ENCODE measurements around the gene GALNT16. TPM values are rescaled to one million over a fixed set of nuclear protein-coding genes. Genes with fewer than 3 reads are reported as not detected.

The GALNT16 gene
- total RNA-seq, 1 donor from 2014 or later: 0.35 TPM

DNA sequence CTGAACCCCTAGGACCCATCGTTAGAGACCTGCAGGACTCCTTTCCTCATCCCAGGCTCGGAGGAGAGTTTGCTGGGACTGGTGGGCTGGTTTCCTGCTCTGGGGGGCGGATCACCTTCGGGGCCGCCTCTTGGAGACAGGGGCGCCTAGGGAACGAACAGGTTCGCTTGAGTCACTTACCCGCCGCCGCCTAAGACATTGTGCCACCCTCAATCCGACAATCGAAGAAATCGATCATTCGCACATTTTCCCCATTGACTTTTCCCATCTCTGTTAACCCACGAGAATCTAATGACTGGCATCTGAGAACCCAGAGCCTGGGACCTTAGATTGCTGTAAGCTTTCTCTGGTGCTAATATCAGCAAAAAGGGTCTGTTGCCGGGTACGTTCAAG, 138.9 kb downstream of the GALNT16 start:
- DNase-seq (ENCODE audit: low read depth): no peak
- TF ChIP-seq, protein P1, sequence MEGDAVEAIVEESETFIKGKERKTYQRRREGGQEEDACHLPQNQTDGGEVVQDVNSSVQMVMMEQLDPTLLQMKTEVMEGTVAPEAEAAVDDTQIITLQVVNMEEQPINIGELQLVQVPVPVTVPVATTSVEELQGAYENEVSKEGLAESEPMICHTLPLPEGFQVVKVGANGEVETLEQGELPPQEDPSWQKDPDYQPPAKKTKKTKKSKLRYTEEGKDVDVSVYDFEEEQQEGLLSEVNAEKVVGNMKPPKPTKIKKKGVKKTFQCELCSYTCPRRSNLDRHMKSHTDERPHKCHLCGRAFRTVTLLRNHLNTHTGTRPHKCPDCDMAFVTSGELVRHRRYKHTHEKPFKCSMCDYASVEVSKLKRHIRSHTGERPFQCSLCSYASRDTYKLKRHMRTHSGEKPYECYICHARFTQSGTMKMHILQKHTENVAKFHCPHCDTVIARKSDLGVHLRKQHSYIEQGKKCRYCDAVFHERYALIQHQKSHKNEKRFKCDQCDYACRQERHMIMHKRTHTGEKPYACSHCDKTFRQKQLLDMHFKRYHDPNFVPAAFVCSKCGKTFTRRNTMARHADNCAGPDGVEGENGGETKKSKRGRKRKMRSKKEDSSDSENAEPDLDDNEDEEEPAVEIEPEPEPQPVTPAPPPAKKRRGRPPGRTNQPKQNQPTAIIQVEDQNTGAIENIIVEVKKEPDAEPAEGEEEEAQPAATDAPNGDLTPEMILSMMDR (conservative IDR thresholded peaks at IDR 0.05; ENCODE audit: low read depth, low read length): no peak
- H3K4me3 ChIP-seq (ENCODE audit: low read depth, low read length): peak overlapping the region; percentile 80

- TF ChIP-seq, protein P1 (conservative IDR thresholded peaks at IDR 0.05; ENCODE audit: low read depth, low read length): no peak
- peak overlapping the region; percentile 80 for H3K4me3 ChIP-seq (ENCODE audit: low read depth, low read length)
- no peak for DNase-seq (ENCODE audit: low read depth)
Measured at GRCh38 chr14:69399750-69400149, 139.8 kb downstream of the GALNT16 start.

- DNase-seq (ENCODE audit: low read depth): no peak
- TF ChIP-seq, protein P1 (conservative IDR thresholded peaks at IDR 0.05; ENCODE audit: low read depth, low read length): no peak
- H3K4me3 ChIP-seq (ENCODE audit: low read depth, low read length): peak overlapping the region; percentile 80
Measured at GRCh38 chr14:69400154-69400553, 140.2 kb downstream of the GALNT16 start.

GRCh38 chr14:69401841-69402240, 141.9 kb downstream of the GALNT16 start:
- H3K4me3 ChIP-seq (ENCODE audit: low read depth, low read length): peak overlapping the region; percentile 80
- DNase-seq (ENCODE audit: low read depth): no peak
- TF ChIP-seq, protein P1 (conservative IDR thresholded peaks at IDR 0.05; ENCODE audit: low read depth, low read length): no peak

DNA sequence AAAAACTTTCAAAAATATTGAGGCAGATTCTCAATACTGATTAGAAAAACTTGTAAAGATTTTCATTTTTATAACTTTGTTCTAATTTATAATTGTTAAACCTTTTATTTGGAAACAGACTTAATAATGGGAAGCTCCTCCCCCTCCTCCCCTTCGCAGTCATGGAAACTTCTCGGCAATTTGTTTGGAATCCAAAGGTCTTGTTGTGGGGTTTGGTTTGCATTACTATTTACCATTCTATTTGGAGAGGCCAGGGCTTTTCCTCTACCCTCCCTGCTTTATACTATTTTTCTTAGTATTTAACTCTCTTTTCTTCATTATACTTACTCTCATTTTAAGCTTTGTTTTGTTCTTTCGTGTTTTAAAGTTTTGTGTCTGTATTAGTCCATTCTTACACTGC, 144.5 kb downstream of the GALNT16 start:
- TF ChIP-seq, protein P1 (conservative IDR thresholded peaks at IDR 0.05; ENCODE audit: low read depth, low read length): no peak
- no peak for DNase-seq (ENCODE audit: low read depth)

DNA sequence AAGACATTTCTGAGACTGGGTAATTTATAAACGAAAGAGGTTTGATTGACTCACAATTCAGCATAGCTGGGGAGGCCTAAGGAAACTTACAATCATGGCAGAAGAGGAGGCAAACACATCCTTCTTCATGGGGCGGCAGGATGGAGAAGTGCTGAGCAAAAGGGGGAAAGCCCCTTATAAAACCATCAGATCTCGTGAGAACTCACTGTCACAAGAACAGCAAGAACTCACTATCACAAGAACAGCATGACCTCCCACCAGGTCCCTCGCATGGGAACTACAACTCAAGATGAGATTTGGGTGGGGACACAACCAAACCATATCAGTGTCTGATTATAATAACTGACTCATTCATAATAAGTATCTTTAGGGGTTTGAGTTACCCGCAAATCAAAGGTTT, 144.9 kb downstream of the GALNT16 start:
- no peak for DNase-seq (ENCODE audit: low read depth)
- H3K4me3 ChIP-seq (ENCODE audit: low read depth, low read length): no peak overlapping the region
- TF ChIP-seq, protein P1 (conservative IDR thresholded peaks at IDR 0.05; ENCODE audit: low read depth, low read length): no peak

More for the DNA sequence above, 144.5 kb downstream of the GALNT16 start:
- H3K4me3 ChIP-seq (ENCODE audit: low read depth, low read length): no peak overlapping the region

- H3K4me3 ChIP-seq (ENCODE audit: low read depth, low read length): no peak overlapping the region
- TF ChIP-seq, protein P1 (conservative IDR thresholded peaks at IDR 0.05; ENCODE audit: low read depth, low read length): no peak
- DNase-seq (ENCODE audit: low read depth): no peak
Measured at GRCh38 chr14:69405762-69406161, 145.8 kb downstream of the GALNT16 start.
